Loucy (cell line): ENCODE results near the gene PTPRN2.

ENCODE experiments used
- H2AFZ ChIP-seq: fragments of 200-600 bp; sonication (generic); 2 replicates; pipeline ENCODE4 v1.6.0; 2016; ENCODE audit warnings: antibody characterized with exemption, mild to moderate bottlenecking, low read length, moderate library complexity
- H3F3A ChIP-seq: fragments of 200-600 bp; 2 replicates; pipeline ENCODE4 v1.6.0; 2016; ENCODE audit warnings: antibody characterized with exemption, low read depth, mild to moderate bottlenecking
- H3K27me3 ChIP-seq: fragments of 200-600 bp; sonication (generic); 2 replicates; pipeline ENCODE4 v1.6.1; 2014; ENCODE audit warnings: low read length, mild to moderate bottlenecking; ENCODE audit not compliant: insufficient read depth, poor library complexity, severe bottlenecking
- H3K36me3 ChIP-seq: fragments of 200-600 bp; sonication (generic); 2 replicates; pipeline ENCODE4 v1.6.1; 2016; ENCODE audit warnings: low read length; ENCODE audit not compliant: insufficient read depth
- H3K4me1 ChIP-seq: fragments of 200-600 bp; sonication (generic); 2 replicates; pipeline ENCODE4 v1.5.1; 2014; ENCODE audit warnings: low read length, mild to moderate bottlenecking; ENCODE audit not compliant: insufficient read depth, poor library complexity, severe bottlenecking
- H3K4me2 ChIP-seq: fragments of 200-600 bp; sonication (generic); 2 replicates; pipeline ENCODE4 v1.6.0; 2014; ENCODE audit warnings: antibody characterized with exemption, low read length, low read depth, mild to moderate bottlenecking; ENCODE audit not compliant: poor library complexity, severe bottlenecking
- H3K4me3 ChIP-seq: fragments of 200-600 bp; sonication (generic); 2 replicates; pipeline ENCODE4 v1.5.1; 2014; ENCODE audit warnings: low read length, mild to moderate bottlenecking, mixed read lengths; ENCODE audit not compliant: poor library complexity, severe bottlenecking
- H3K79me2 ChIP-seq: fragments of 200-600 bp; sonication (generic); 2 replicates; pipeline ENCODE4 v1.6.1; 2014; ENCODE audit warnings: low read length; ENCODE audit not compliant: insufficient read depth
- H3K9ac ChIP-seq: fragments of 200-600 bp; sonication (generic); 2 replicates; pipeline ENCODE4 v1.6.0; 2014; ENCODE audit warnings: mild to moderate bottlenecking, low read depth, low read length, moderate library complexity; ENCODE audit not compliant: poor library complexity, severe bottlenecking
- H3K9me2 ChIP-seq: fragments of 200-600 bp; sonication (generic); replicated peaks from 2 replicates; pipeline ENCODE4 v1.6.1; 2016; ENCODE audit warnings: low read depth, low read length, mixed read lengths
- H3K9me3 ChIP-seq: fragments of 200-600 bp; sonication (generic); 2 replicates; pipeline ENCODE4 v1.6.1; 2014; ENCODE audit warnings: mild to moderate bottlenecking, antibody characterized with exemption, low read length, low read depth; ENCODE audit not compliant: insufficient read depth
- H4K20me1 ChIP-seq: fragments of 200-600 bp; sonication (generic); 2 replicates; pipeline ENCODE4 v1.6.0; 2014; ENCODE audit warnings: antibody characterized with exemption, low read length, mild to moderate bottlenecking; ENCODE audit not compliant: insufficient read depth, poor library complexity, severe bottlenecking
- EZH2phosphoT487 ChIP-seq: fragments of 200-600 bp; IDR thresholded peaks from 2 replicates; pipeline ENCODE4 v1.6.1; 2018; ENCODE audit warnings: antibody characterized with exemption, mild to moderate bottlenecking, moderate library complexity, borderline replicate concordance
- TF ChIP-seq, protein P1 (sequence below): fragments of 200-600 bp; sonication (generic); conservative IDR thresholded peaks from 2 replicates; pipeline ENCODE4 v1.5.1; 2014; ENCODE audit warnings: mild to moderate bottlenecking, antibody characterized with exemption, low read length

Gene PTPRN2

GRCh38 chr7:157627033-157627432 is 960.6 kb downstream of the PTPRN2 start:
- Histone ChIP-seq H3K4me2 (peak overlapping the region; percentile 45), H3K27me3 (no peaks in the 10 kb centered on the region), H4K20me1 (no peaks in the 10 kb centered on the region), H3K4me3 (no peak overlapping the region), H3K9ac (peak overlapping the region; percentile 16), H3K36me3 (peaks cover 3% of the 10 kb centered on the region; the same call in 1 of the 2 replicates), H3K9me2 (no peaks in the 10 kb centered on the region), H3F3A (no peaks in the 10 kb centered on the region), H3K9me3 (no peaks in the 10 kb centered on the region), H3K4me1 (peaks cover 11% of the 10 kb centered on the region), H2AFZ (no peak overlapping the region), H3K79me2 (no peaks in the 10 kb centered on the region)
- TF ChIP-seq EZH2phosphoT487: no peak
- TF ChIP-seq, protein P1, sequence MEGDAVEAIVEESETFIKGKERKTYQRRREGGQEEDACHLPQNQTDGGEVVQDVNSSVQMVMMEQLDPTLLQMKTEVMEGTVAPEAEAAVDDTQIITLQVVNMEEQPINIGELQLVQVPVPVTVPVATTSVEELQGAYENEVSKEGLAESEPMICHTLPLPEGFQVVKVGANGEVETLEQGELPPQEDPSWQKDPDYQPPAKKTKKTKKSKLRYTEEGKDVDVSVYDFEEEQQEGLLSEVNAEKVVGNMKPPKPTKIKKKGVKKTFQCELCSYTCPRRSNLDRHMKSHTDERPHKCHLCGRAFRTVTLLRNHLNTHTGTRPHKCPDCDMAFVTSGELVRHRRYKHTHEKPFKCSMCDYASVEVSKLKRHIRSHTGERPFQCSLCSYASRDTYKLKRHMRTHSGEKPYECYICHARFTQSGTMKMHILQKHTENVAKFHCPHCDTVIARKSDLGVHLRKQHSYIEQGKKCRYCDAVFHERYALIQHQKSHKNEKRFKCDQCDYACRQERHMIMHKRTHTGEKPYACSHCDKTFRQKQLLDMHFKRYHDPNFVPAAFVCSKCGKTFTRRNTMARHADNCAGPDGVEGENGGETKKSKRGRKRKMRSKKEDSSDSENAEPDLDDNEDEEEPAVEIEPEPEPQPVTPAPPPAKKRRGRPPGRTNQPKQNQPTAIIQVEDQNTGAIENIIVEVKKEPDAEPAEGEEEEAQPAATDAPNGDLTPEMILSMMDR: no peak

DNA sequence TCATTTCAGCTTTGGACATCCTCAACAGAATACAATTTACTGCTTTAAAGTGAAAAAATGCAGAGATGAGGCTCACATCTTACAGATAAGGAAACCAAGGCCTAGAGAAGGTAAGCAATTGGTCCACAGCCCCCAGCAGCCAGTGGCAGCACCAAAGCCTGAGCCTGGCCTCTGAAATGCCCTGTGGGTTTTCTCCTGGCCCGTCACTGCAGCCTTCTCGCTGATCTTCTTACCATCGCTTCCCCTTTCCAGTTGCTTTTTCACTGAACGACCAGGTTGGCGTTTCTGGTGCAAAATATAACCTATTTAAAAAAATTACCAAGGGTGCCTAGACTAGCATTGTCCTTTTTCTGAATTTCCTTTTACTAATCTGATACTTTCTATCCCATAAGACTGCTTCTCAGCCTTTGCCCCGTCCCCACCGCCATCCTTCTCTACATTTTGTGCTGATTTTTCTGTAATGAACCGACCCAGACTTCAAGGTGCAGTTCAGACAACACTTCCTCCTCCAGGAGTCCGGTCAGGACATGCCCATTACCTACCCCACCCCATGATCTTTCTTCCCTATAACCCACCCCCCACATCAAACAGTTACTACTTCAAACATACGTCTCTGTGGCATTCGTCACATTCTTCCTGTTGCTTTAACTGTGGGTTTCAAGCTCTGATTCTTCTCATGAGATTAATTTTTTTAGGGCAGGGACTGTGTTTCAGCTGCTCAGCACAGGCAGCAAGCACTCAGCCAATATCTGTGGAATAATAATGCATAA is 961.5 kb downstream of the PTPRN2 start:
- Histone ChIP-seq H3K27me3 (no peaks in the 10 kb centered on the region), H3F3A (no peaks in the 10 kb centered on the region), H3K9me3 (no peaks in the 10 kb centered on the region), H3K4me2 (peak overlapping the region; percentile 45), H2AFZ (no peak overlapping the region), H3K79me2 (no peaks in the 10 kb centered on the region), H3K9ac (peak overlapping the region; percentile 40), H3K36me3 (peaks cover 3% of the 10 kb centered on the region; the same call in 1 of the 2 replicates), H3K4me1 (peaks cover 11% of the 10 kb centered on the region), H3K9me2 (no peaks in the 10 kb centered on the region), H4K20me1 (no peaks in the 10 kb centered on the region), H3K4me3 (peak overlapping the region; percentile 1)
- no peak for TF ChIP-seq EZH2phosphoT487
- TF ChIP-seq, protein P1: no peak

DNA sequence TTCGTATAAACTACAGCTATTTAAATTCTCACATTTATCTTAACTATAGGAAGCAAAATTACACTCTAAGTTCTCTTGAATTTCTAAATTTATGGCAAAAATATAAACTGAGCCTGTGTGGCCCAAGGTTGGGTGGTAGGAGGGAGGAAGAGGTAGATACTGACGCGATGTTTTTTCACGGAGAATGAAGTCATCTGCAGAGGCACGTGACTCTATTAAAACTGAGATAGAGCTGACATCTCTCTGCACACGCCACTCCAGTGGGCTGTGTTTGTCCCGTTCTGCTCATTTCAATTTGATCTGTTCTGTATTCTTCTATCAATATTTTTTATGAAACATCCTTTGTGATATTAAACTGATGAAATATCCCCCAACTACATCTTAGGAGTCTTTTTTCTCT is 964.1 kb downstream of the PTPRN2 start:
- no peaks in the 10 kb centered on the region for H3K9me2 ChIP-seq
- no peak overlapping the region for H3K9ac ChIP-seq
- H4K20me1 ChIP-seq: no peaks in the 10 kb centered on the region
- no peaks in the 10 kb centered on the region for H3K36me3 ChIP-seq
- no peaks in the 10 kb centered on the region for H3K9me3 ChIP-seq
- no peak overlapping the region for H3K4me3 ChIP-seq
- peaks cover 11% of the 10 kb centered on the region for H3K4me1 ChIP-seq
- no peaks in the 10 kb centered on the region for H3F3A ChIP-seq
- H3K27me3 ChIP-seq: no peaks in the 10 kb centered on the region
- H3K4me2 ChIP-seq: no peak overlapping the region
- no peak overlapping the region for H2AFZ ChIP-seq
- no peak for TF ChIP-seq EZH2phosphoT487
- TF ChIP-seq, protein P1: no peak
- H3K79me2 ChIP-seq: no peaks in the 10 kb centered on the region
